WTC11 (cell line): ENCODE results near the gene TP53AIP1. TPM values are rescaled to one million over a fixed set of nuclear protein-coding genes. Genes with fewer than 3 reads are reported as not detected.

Experiments
- ATAC-seq: fragments of 200-7000 bp; cut with Tn5 transposase; 2 replicates; pipeline ENCODE4 v1.10.0; 2021; ENCODE audit warnings: mild to moderate bottlenecking, moderate library complexity
- CTCF ChIA-PET: fragments of 300-600 bp; sonication (Branson Sonifier 250); formaldehyde crosslinking; loops from one replicate; lab custom pipeline; 2021; ENCODE audit warnings: antibody characterized with exemption; lab: Charles Lee
- POLR2A ChIA-PET: fragments of 350-600 bp; sonication (Branson Sonifier 250); formaldehyde crosslinking; loops from one replicate; lab custom pipeline; 2021; ENCODE audit warnings: antibody characterized with exemption; lab: Charles Lee
- DNase-seq: peaks from one replicate; pipeline ENCODE4 v3.0.0; 2021; ENCODE audit warnings: low spot score
- H3K27ac Mint-ChIP-seq: 2 replicates; pipeline ENCODE4 v1.8.0; 2021; ENCODE audit warnings: mixed read lengths
- H3K27me3 Mint-ChIP-seq: 2 replicates; pipeline ENCODE4 v1.8.0; 2021; ENCODE audit warnings: low read depth, mild to moderate bottlenecking, moderate library complexity, mixed read lengths
- H3K36me3 Mint-ChIP-seq: 2 replicates; pipeline ENCODE4 v1.8.0; 2021; ENCODE audit warnings: mixed read lengths
- H3K4me1 Mint-ChIP-seq: 2 replicates; pipeline ENCODE4 v1.8.0; 2022; ENCODE audit warnings: mixed read lengths
- H3K4me3 Mint-ChIP-seq: 2 replicates; pipeline ENCODE4 v1.8.0; 2021; ENCODE audit warnings: mild to moderate bottlenecking, moderate library complexity, mixed read lengths
- H3K9me3 Mint-ChIP-seq: 2 replicates; pipeline ENCODE4 v1.8.0; 2021; ENCODE audit warnings: mixed read lengths
- CBFB ChIP-seq: sonication (generic); formaldehyde crosslinking; IDR thresholded peaks from 2 replicates; pipeline ENCODE4 v1.8.1; 2022; ENCODE audit warnings: mild to moderate bottlenecking, low read depth, missing genetic modification reagents
- CREB1 ChIP-seq: sonication (generic); formaldehyde crosslinking; IDR thresholded peaks from 2 replicates; pipeline ENCODE4 v1.8.0; 2023; ENCODE audit warnings: mild to moderate bottlenecking, missing genetic modification reagents
- EMX1 ChIP-seq: fragments of 250-450 bp; sonication (Bioruptor Pico); IDR thresholded peaks from 2 replicates; pipeline ENCODE4 v1.8.0; 2021; ENCODE audit warnings: mild to moderate bottlenecking
- GABPB1 ChIP-seq: sonication (generic); formaldehyde crosslinking; IDR thresholded peaks from 2 replicates; pipeline ENCODE4 v1.8.1; 2023; ENCODE audit warnings: mild to moderate bottlenecking, missing genetic modification reagents
- GTF2I ChIP-seq: fragments of 250-450 bp; sonication (Bioruptor Pico); conservative IDR thresholded peaks from 2 replicates; pipeline ENCODE4 v1.4.0; 2021; ENCODE audit warnings: mild to moderate bottlenecking
- PRRX2 ChIP-seq: fragments of 250-450 bp; sonication (Bioruptor Pico); IDR thresholded peaks from 2 replicates; pipeline ENCODE4 v1.8.0; 2021; ENCODE audit warnings: mild to moderate bottlenecking
- RELA ChIP-seq: sonication (generic); formaldehyde crosslinking; IDR thresholded peaks from 2 replicates; pipeline ENCODE4 v1.8.1; 2022; ENCODE audit warnings: missing genetic modification reagents, mild to moderate bottlenecking, borderline replicate concordance
- RORB ChIP-seq: fragments of 250-450 bp; sonication (Bioruptor Pico); IDR thresholded peaks from 2 replicates; pipeline ENCODE4 v1.9.0; 2021; ENCODE audit warnings: mild to moderate bottlenecking
- SP1 ChIP-seq: sonication (generic); formaldehyde crosslinking; conservative IDR thresholded peaks from 2 replicates; pipeline ENCODE4 v1.8.1; 2022; ENCODE audit warnings: missing genetic modification reagents
- ZBTB43 ChIP-seq: sonication (generic); formaldehyde crosslinking; IDR thresholded peaks from 2 replicates; pipeline ENCODE4 v1.8.1; 2023; ENCODE audit warnings: mild to moderate bottlenecking, missing genetic modification reagents
- ZNF219 ChIP-seq: sonication (generic); formaldehyde crosslinking; IDR thresholded peaks from 2 replicates; pipeline ENCODE4 v1.8.0; 2023; ENCODE audit warnings: missing genetic modification reagents, mild to moderate bottlenecking, borderline replicate concordance
- ZNF512 ChIP-seq: sonication (generic); formaldehyde crosslinking; IDR thresholded peaks from 2 replicates; pipeline ENCODE4 v1.8.1; 2022; ENCODE audit warnings: missing genetic modification reagents, borderline replicate concordance
- ZNF671 ChIP-seq: fragments of 250-450 bp; sonication (Bioruptor Pico); IDR thresholded peaks from 2 replicates; pipeline ENCODE4 v1.8.0; 2021; ENCODE audit warnings: mild to moderate bottlenecking
- total RNA-seq: library from RNA; stranded (reverse); gene quantifications from 3 replicates; pipeline ENCODE4 v1.2.3, GENCODE V29; 2021
- TF ChIP-seq, protein P1 (sequence below): sonication (generic); formaldehyde crosslinking; IDR thresholded peaks from 2 replicates; pipeline ENCODE4 v1.8.1; 2023; ENCODE audit warnings: mild to moderate bottlenecking, missing genetic modification reagents, moderate library complexity
- TF ChIP-seq, protein P2 (sequence below): sonication (generic); formaldehyde crosslinking; IDR thresholded peaks from 2 replicates; pipeline ENCODE4 v1.8.1; 2022; ENCODE audit warnings: low read depth, mild to moderate bottlenecking, moderate library complexity, missing genetic modification reagents, borderline replicate concordance
- TF ChIP-seq, protein P3 (sequence below): fragments of 250-450 bp; sonication (Bioruptor Pico); IDR thresholded peaks from 2 replicates; pipeline ENCODE4 v2.1.2; 2022; ENCODE audit warnings: mild to moderate bottlenecking, moderate library complexity
- TF ChIP-seq, protein P4 (sequence below): sonication (generic); formaldehyde crosslinking; IDR thresholded peaks from 2 replicates; pipeline ENCODE4 v1.8.0; 2022; ENCODE audit warnings: mild to moderate bottlenecking, missing genetic modification reagents
- TF ChIP-seq, protein P5 (sequence below): sonication (generic); formaldehyde crosslinking; IDR thresholded peaks from 2 replicates; pipeline ENCODE4 v1.8.1; 2023; ENCODE audit warnings: mild to moderate bottlenecking, moderate library complexity, missing genetic modification reagents

TP53AIP1 gene
- total RNA-seq, 1 experiment from 2014 or later, result 0.07 TPM

DNA sequence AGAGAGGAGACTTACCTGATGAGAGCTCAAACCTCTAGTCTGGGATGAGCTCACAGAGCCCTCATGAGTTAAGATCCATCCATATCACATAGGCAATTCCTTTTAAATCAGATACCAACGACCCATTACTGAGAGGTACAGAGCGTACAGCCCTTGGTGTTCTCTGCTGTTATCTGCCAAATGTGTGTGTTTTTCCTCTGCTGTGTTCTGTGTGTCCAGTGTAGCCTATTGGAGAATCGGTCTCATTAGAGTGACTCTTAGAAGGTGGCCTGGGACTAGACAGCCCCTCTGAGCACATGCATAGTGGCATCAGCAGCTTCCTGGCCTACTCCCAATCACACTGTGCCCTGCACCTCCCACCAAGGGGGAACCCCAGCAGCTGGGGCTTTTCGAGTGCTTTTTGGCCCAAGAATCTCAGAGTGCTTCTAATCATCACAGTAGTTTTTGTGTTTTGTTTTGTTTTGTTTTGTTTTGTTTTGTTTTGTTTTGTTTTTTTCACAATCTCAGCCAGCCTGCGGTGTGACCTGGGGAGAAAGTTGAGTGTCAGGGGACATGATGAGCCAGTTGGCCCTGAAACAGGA is 25.4 kb downstream of the TP53AIP1 start:
- ATAC-seq (no peak), DNase-seq (no peak)
- H3K27me3 Mint-ChIP-seq, result peaks cover 23% of the 10 kb centered on the region
- ChIA-PET CTCF (interaction anchor here (1.3 kb wide), 1 partner anchor 11 kb away, joined by 5 read pairs; no protein-coding TSS in a partner anchor), POLR2A (no interaction called here)
- TF ChIP-seq RELA, result no peak
- no peak for TF ChIP-seq ZNF219 (CRISPR knock-in tag)
- no peak for TF ChIP-seq EMX1
- TF ChIP-seq GABPB1, result no peak
- TF ChIP-seq, protein P1, sequence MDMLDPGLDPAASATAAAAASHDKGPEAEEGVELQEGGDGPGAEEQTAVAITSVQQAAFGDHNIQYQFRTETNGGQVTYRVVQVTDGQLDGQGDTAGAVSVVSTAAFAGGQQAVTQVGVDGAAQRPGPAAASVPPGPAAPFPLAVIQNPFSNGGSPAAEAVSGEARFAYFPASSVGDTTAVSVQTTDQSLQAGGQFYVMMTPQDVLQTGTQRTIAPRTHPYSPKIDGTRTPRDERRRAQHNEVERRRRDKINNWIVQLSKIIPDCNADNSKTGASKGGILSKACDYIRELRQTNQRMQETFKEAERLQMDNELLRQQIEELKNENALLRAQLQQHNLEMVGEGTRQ (CRISPR knock-in tag), result no peak
- no peak for TF ChIP-seq ZNF671 (CRISPR knock-in tag)
- TF ChIP-seq, protein P2, sequence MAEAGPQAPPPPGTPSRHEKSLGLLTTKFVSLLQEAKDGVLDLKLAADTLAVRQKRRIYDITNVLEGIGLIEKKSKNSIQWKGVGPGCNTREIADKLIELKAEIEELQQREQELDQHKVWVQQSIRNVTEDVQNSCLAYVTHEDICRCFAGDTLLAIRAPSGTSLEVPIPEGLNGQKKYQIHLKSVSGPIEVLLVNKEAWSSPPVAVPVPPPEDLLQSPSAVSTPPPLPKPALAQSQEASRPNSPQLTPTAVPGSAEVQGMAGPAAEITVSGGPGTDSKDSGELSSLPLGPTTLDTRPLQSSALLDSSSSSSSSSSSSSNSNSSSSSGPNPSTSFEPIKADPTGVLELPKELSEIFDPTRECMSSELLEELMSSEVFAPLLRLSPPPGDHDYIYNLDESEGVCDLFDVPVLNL (CRISPR knock-in tag), result no peak
- no peak for TF ChIP-seq GTF2I (CRISPR knock-in tag)
- no peak for TF ChIP-seq CREB1 (CRISPR knock-in tag)
- TF ChIP-seq RORB (CRISPR knock-in tag), result no peak
- TF ChIP-seq SP1 (CRISPR knock-in tag), result no peak
- TF ChIP-seq ZNF512 (CRISPR knock-in tag), result no peak
- TF ChIP-seq, protein P3, sequence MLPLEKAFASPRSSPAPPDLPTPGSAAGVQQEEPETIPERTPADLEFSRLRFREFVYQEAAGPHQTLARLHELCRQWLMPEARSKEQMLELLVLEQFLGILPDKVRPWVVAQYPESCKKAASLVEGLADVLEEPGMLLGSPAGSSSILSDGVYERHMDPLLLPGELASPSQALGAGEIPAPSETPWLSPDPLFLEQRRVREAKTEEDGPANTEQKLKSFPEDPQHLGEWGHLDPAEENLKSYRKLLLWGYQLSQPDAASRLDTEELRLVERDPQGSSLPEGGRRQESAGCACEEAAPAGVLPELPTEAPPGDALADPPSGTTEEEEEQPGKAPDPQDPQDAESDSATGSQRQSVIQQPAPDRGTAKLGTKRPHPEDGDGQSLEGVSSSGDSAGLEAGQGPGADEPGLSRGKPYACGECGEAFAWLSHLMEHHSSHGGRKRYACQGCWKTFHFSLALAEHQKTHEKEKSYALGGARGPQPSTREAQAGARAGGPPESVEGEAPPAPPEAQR, result no peak
- TF ChIP-seq CBFB (CRISPR knock-in tag), result no peak
- TF ChIP-seq, protein P4, sequence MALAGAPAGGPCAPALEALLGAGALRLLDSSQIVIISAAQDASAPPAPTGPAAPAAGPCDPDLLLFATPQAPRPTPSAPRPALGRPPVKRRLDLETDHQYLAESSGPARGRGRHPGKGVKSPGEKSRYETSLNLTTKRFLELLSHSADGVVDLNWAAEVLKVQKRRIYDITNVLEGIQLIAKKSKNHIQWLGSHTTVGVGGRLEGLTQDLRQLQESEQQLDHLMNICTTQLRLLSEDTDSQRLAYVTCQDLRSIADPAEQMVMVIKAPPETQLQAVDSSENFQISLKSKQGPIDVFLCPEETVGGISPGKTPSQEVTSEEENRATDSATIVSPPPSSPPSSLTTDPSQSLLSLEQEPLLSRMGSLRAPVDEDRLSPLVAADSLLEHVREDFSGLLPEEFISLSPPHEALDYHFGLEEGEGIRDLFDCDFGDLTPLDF (CRISPR knock-in tag), result no peak
- no peak overlapping the region for H3K27ac Mint-ChIP-seq
- H3K36me3 Mint-ChIP-seq, result no peaks in the 10 kb centered on the region
- H3K9me3 Mint-ChIP-seq, result peaks cover 10% of the 10 kb centered on the region
- H3K4me1 Mint-ChIP-seq, result no peaks in the 10 kb centered on the region
- H3K4me3 Mint-ChIP-seq, result no peak overlapping the region

GRCh38 chr11:128916681-128917080 is 26.0 kb downstream of the TP53AIP1 start:
- Mint-ChIP-seq H3K9me3 (peaks cover 15% of the 10 kb centered on the region), H3K4me3 (no peak overlapping the region), H3K36me3 (no peaks in the 10 kb centered on the region), H3K27ac (no peak overlapping the region), H3K27me3 (peaks cover 23% of the 10 kb centered on the region)
- no peak for ATAC-seq
- POLR2A ChIA-PET, result no interaction called here
- CTCF ChIA-PET, result interaction anchor here (1.3 kb wide), 1 partner anchor 11 kb away, joined by 5 read pairs; no protein-coding TSS in a partner anchor
- no peak for DNase-seq
- TF ChIP-seq ZBTB43 (CRISPR knock-in tag) (no peak), PRRX2 (no peak), ZNF219 (CRISPR knock-in tag) (no peak)
- TF ChIP-seq, protein P5, sequence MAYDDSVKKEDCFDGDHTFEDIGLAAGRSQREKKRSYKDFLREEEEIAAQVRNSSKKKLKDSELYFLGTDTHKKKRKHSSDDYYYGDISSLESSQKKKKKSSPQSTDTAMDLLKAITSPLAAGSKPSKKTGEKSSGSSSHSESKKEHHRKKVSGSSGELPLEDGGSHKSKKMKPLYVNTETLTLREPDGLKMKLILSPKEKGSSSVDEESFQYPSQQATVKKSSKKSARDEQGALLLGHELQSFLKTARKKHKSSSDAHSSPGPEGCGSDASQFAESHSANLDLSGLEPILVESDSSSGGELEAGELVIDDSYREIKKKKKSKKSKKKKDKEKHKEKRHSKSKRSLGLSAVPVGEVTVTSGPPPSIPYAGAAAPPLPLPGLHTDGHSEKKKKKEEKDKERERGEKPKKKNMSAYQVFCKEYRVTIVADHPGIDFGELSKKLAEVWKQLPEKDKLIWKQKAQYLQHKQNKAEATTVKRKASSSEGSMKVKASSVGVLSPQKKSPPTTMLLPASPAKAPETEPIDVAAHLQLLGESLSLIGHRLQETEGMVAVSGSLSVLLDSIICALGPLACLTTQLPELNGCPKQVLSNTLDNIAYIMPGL (CRISPR knock-in tag), result no peak
- TF ChIP-seq, all 79 proteins: peak for 0
- no peaks in the 10 kb centered on the region for H3K4me1 Mint-ChIP-seq
